ENCODE measurements around the gene ARAP1.

Gene ARAP1

DNA sequence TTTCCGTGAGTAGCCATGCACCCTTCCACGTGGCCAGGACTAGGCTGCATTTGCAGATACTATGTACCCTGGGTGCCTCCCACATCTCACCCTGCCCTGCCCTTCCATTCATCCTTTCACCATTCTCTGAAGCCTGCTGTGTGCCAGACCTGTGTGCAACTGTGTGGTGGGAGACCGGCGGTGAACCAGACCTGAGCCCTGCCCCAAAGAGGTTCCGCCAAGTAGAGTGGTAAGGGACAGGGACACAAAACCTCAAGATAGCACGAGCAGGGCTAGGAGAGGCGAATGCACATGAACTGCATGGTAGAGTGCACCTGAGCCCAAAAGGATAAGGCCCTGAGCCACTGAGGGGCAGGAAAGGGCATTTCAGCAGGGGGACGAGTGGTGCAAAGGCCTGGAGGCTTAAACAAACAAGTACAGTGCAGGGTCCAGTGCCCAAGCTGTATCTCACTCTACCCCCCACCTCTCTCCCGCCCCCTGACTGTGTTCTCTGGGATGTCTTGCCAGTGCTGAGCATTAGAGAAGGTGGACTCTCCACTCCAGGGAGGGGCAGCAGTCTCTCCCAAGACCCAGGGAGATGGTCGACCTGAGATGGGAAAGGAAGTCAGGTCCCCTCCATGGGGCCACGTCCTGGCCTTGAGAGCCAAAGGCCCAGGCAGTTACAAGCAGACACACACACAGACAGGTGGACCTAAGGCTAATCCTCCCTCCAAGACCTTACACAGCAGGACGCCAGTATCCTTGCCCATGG lies 14.1 kb upstream of the ARAP1 start:
- Histone ChIP-seq H3K27me3 (replicated peaks; ENCODE audit: insufficient read depth, low read length) (no peaks in the 10 kb centered on the region), H3K9me3 (replicated peaks; ENCODE audit: insufficient read depth, low read length) (no peaks in the 10 kb centered on the region), H3F3A (ENCODE audit: insufficient read depth, low read length) (no peaks in the 10 kb centered on the region), H3K4me2 (ENCODE audit: low read depth, low read length) (no peak overlapping the region), H3K36me3 (replicated peaks; ENCODE audit: insufficient read depth, low read length) (no peaks in the 10 kb centered on the region), H3K4me1 (ENCODE audit: low read length) (0 out of 2 replicates have a peak, but pooled peaks cover 7% of the 10 kb centered on the region), H4K20me1 (ENCODE audit: insufficient read depth, low read length) (no peaks in the 10 kb centered on the region), H3K27ac (ENCODE audit: low read length) (no peak overlapping the region), H3K4me3 (ENCODE audit: low read length) (no peak overlapping the region), H2AFZ (ENCODE audit: low read length) (no peak overlapping the region), H3K9ac (ENCODE audit: low read length) (no peak overlapping the region), H3K9me2 (replicated peaks; ENCODE audit: insufficient read depth, low read length) (no peaks in the 10 kb centered on the region), H3K79me2 (ENCODE audit: low read length) (no peaks in the 10 kb centered on the region)
- no peak for TF ChIP-seq CTCF (IDR thresholded peaks at IDR 0.05; ENCODE audit: low read length)
- no peak for TF ChIP-seq EZH2phosphoT487 (IDR thresholded peaks at IDR 0.05; ENCODE audit: low read length)
- no peak for TF ChIP-seq EZH2 (optimal IDR thresholded peaks at IDR 0.05; ENCODE audit: low read depth, low read length)
- DNase-seq, result no peak

GRCh38 chr11:72764503-72764902 lies 12.3 kb upstream of the ARAP1 start:
- no peak for DNase-seq
- no peak overlapping the region for H3K4me3 ChIP-seq (ENCODE audit: low read length)
- no peaks in the 10 kb centered on the region for H3K79me2 ChIP-seq (ENCODE audit: low read length)
- no peak overlapping the region for H2AFZ ChIP-seq (ENCODE audit: low read length)
- no peak overlapping the region for H3K9ac ChIP-seq (ENCODE audit: low read length)
- H3K4me2 ChIP-seq (ENCODE audit: low read depth, low read length), result no peak overlapping the region
- H3K9me3 ChIP-seq (replicated peaks; ENCODE audit: insufficient read depth, low read length), result no peaks in the 10 kb centered on the region
- no peaks in the 10 kb centered on the region for H4K20me1 ChIP-seq (ENCODE audit: insufficient read depth, low read length)
- H3F3A ChIP-seq (ENCODE audit: insufficient read depth, low read length), result no peaks in the 10 kb centered on the region
- no peaks in the 10 kb centered on the region for H3K9me2 ChIP-seq (replicated peaks; ENCODE audit: insufficient read depth, low read length)
- 0 out of 2 replicates have a peak, but pooled peaks cover 7% of the 10 kb centered on the region for H3K4me1 ChIP-seq (ENCODE audit: low read length)
- H3K36me3 ChIP-seq (replicated peaks; ENCODE audit: insufficient read depth, low read length), result no peaks in the 10 kb centered on the region
- TF ChIP-seq EZH2 (optimal IDR thresholded peaks at IDR 0.05; ENCODE audit: low read depth, low read length) (no peak), EZH2phosphoT487 (IDR thresholded peaks at IDR 0.05; ENCODE audit: low read length) (no peak), CTCF (IDR thresholded peaks at IDR 0.05; ENCODE audit: low read length) (no peak)
- no peak overlapping the region for H3K27ac ChIP-seq (ENCODE audit: low read length)
- H3K27me3 ChIP-seq (replicated peaks; ENCODE audit: insufficient read depth, low read length), result no peaks in the 10 kb centered on the region

DNA sequence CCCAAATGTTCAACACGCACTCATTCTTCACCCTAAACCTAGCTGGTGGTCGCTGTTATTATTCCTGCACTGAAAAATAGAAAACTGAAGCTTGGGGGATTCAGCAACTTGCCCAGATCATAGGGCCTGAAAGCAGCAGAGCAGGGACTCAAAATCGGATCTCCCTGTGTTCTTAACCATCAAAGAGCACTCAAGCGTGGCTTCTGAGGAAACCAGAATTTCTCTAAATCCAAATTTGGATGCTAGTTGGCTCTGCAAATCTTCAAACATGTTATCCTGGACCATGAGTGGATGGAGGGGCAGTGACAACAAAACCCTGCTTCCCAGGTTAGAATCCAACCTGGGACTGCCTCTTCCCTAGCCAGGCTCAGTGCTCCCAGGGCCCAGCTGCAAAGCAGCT lies 11.6 kb upstream of the ARAP1 start:
- no peak for TF ChIP-seq EZH2 (optimal IDR thresholded peaks at IDR 0.05; ENCODE audit: low read depth, low read length)
- no peak for TF ChIP-seq EZH2phosphoT487 (IDR thresholded peaks at IDR 0.05; ENCODE audit: low read length)
- no peaks in the 10 kb centered on the region for H4K20me1 ChIP-seq (ENCODE audit: insufficient read depth, low read length)
- no peak overlapping the region for H3K4me2 ChIP-seq (ENCODE audit: low read depth, low read length)
- H3K4me3 ChIP-seq (ENCODE audit: low read length), result no peak overlapping the region
- H3K9ac ChIP-seq (ENCODE audit: low read length), result no peak overlapping the region
- H3F3A ChIP-seq (ENCODE audit: insufficient read depth, low read length), result no peaks in the 10 kb centered on the region
- 0 out of 2 replicates have a peak, but pooled peaks cover 7% of the 10 kb centered on the region for H3K4me1 ChIP-seq (ENCODE audit: low read length)
- no peak for DNase-seq
- H3K9me2 ChIP-seq (replicated peaks; ENCODE audit: insufficient read depth, low read length), result no peaks in the 10 kb centered on the region
- no peaks in the 10 kb centered on the region for H3K9me3 ChIP-seq (replicated peaks; ENCODE audit: insufficient read depth, low read length)
- H3K79me2 ChIP-seq (ENCODE audit: low read length), result no peaks in the 10 kb centered on the region
- no peak overlapping the region for H2AFZ ChIP-seq (ENCODE audit: low read length)
- H3K36me3 ChIP-seq (replicated peaks; ENCODE audit: insufficient read depth, low read length), result no peaks in the 10 kb centered on the region
- H3K27ac ChIP-seq (ENCODE audit: low read length), result no peak overlapping the region
- no peaks in the 10 kb centered on the region for H3K27me3 ChIP-seq (replicated peaks; ENCODE audit: insufficient read depth, low read length)
